K562 (cell line): ENCODE measurements around the gene RAP1GAP2. TPM values are rescaled to one million over a fixed set of nuclear protein-coding genes. Genes with fewer than 3 reads are reported as not detected.

Experiments used
- ATAC-seq: fragments of 200-7000 bp; cut with Tn5 transposase; 3 replicates; pipeline ENCODE4 v1.9.1; 2020; ENCODE audit warnings: moderate library complexity
- BruUV-seq: library from RNA; stranded (reverse); fragments of 400-500 nt; replicated peaks from 2 replicates; lab custom pipeline; 2021; lab: Mats Ljungman, UMichigan
- CTCF ChIA-PET: fragments of 300-600 bp; formaldehyde crosslinking; extraction: SDS; loops from one replicate; lab custom pipeline; 2021; ENCODE audit warnings: low intra/inter-chr PET ratio; lab: Yijun Ruan, JAX
- POLR2A ChIA-PET: fragments of 300-600, 350-650 bp; sonication (Branson Sonifier 250); formaldehyde crosslinking; extraction: SDS; loops from one replicate; lab custom pipeline; 2021; ENCODE audit warnings: antibody characterized with exemption, inconsistent platforms; lab: Yijun Ruan, JAX
- DNase-seq, 4 experiments: peaks; one replicate each; pipeline versions ENCODE4 v3.0.0 to v3.0.0-alpha.2; 2011 to 2018; ENCODE audit warnings: low spot score in 3 of 4, mixed read lengths in 3 of 4; ENCODE audit errors: extremely low read depth in 1 of 4
- FAIRE-seq: peaks from 2 replicates; lab custom pipeline; 2011; peaks lifted over from hg19 to GRCh38; lab: Jason Lieb, UNC
- H2AFZ ChIP-seq: 2 replicates; pipeline ENCODE4 v1.6.0; 2011; ENCODE audit warnings: low read depth, low read length, control low read depth, inconsistent platforms
- H3K27ac ChIP-seq: fragments of 200-600 bp; 3 replicates; pipeline ENCODE4 v1.8.0; 2011; ENCODE audit warnings: low read depth, mild to moderate bottlenecking, control low read depth, inconsistent platforms, low read length, moderate library complexity, mixed read lengths; ENCODE audit errors: extremely low read depth
- H3K27me3 ChIP-seq, 2 experiments: fragments of 300-600 bp in 1 of 2; 2 replicates in 1 of 2; 3 replicates in 1 of 2; pipeline versions ENCODE4 v1.6.0 to v1.8.0; 2011; ENCODE audit warnings: inconsistent platforms in 2 of 2, low read length in 2 of 2, mild to moderate bottlenecking in 1 of 2, mixed read lengths in 1 of 2, moderate library complexity in 1 of 2; ENCODE audit not compliant: control insufficient read depth in 2 of 2, insufficient read depth in 2 of 2
- H3K36me3 ChIP-seq: fragments of 300-600 bp; 3 replicates; pipeline ENCODE4 v1.8.0; 2011; ENCODE audit warnings: mild to moderate bottlenecking, low read length, inconsistent platforms; ENCODE audit not compliant: control insufficient read depth, insufficient read depth
- H3K4me1 ChIP-seq, 2 experiments: fragments of 200-600 bp in 1 of 2; replicated peaks in 1 of 2; 2 replicates in 1 of 2; 3 replicates in 1 of 2; pipeline versions ENCODE4 v1.5.1 to v1.8.0; 2011; ENCODE audit warnings: inconsistent platforms in 2 of 2, low read length in 2 of 2, mild to moderate bottlenecking in 1 of 2, mixed read lengths in 1 of 2, moderate library complexity in 1 of 2; ENCODE audit not compliant: control insufficient read depth in 2 of 2, insufficient read depth in 2 of 2
- H3K4me2 ChIP-seq: 2 replicates; pipeline ENCODE4 v1.6.1; 2011; ENCODE audit warnings: low read length, control low read depth, inconsistent platforms, mixed read lengths; ENCODE audit not compliant: insufficient read depth
- H3K4me3 ChIP-seq: fragments of 200-600 bp; sonication (generic), shearing (Covaris generic); 2 replicates; pipeline ENCODE4 v1.5.1; 2016; ENCODE audit warnings: control low read depth, inconsistent platforms
- H3K79me2 ChIP-seq: fragments of 200-600 bp; 3 replicates; pipeline ENCODE4 v1.8.0; 2011; ENCODE audit warnings: low read length, inconsistent platforms; ENCODE audit not compliant: control insufficient read depth, insufficient read depth
- H3K9ac ChIP-seq, 2 experiments: 2 replicates each; pipeline versions ENCODE4 v1.6.0 to v1.6.1; 2011; ENCODE audit warnings: low read depth in 2 of 2, low read length in 2 of 2, control low read depth in 1 of 2, inconsistent platforms in 1 of 2, mild to moderate bottlenecking in 1 of 2, mixed read lengths in 1 of 2; ENCODE audit not compliant: insufficient read depth in 1 of 2
- H3K9me1 ChIP-seq: one replicate; pipeline ENCODE4 v1.6.0; 2011; ENCODE audit warnings: inconsistent platforms, mild to moderate bottlenecking, low read length, moderate library complexity; ENCODE audit not compliant: control insufficient read depth, insufficient read depth
- H3K9me3 ChIP-seq: replicated peaks from 2 replicates; pipeline ENCODE4 v1.5.1; 2011; ENCODE audit warnings: low read depth, low read length, inconsistent platforms; ENCODE audit not compliant: control insufficient read depth, insufficient read depth
- H4K20me1 ChIP-seq: replicated peaks from 2 replicates; pipeline ENCODE4 v1.6.1; 2011; ENCODE audit warnings: low read length, inconsistent platforms, mixed read lengths; ENCODE audit not compliant: control insufficient read depth, insufficient read depth
- CEBPB ChIP-seq: fragments of 450-650 bp; IDR thresholded peaks from 2 replicates; pipeline ENCODE4 v1.6.1; 2016; ENCODE audit warnings: missing genetic modification characterization, missing compliant biosample characterization
- GATA2 ChIP-seq: sonication (generic); formaldehyde crosslinking; IDR thresholded peaks from 2 replicates; pipeline ENCODE4 v1.4.0; 2020; ENCODE audit warnings: mild to moderate bottlenecking, missing genetic modification reagents
- KLF1 ChIP-seq: fragments of 450-650 bp; IDR thresholded peaks from 2 replicates; pipeline ENCODE4 v1.6.1; 2016; ENCODE audit warnings: missing genetic modification characterization, missing compliant biosample characterization
- NR1H2 ChIP-seq: sonication (generic); formaldehyde crosslinking; IDR thresholded peaks from 2 replicates; pipeline ENCODE4 v1.4.0; 2020; ENCODE audit warnings: mild to moderate bottlenecking, missing genetic modification reagents
- NRF1 ChIP-seq, 2 experiments: fragments of 450-650 bp; IDR thresholded peaks in 1 of 2; conservative IDR thresholded peaks in 1 of 2; 2 replicates each; pipeline ENCODE4 v1.6.1; 2014; ENCODE audit warnings: mild to moderate bottlenecking in 2 of 2
- TEAD2 ChIP-seq: fragments of 450-650 bp; IDR thresholded peaks from 2 replicates; pipeline ENCODE4 v1.6.1; 2016; ENCODE audit warnings: missing genetic modification characterization, control low read depth, missing compliant biosample characterization
- TSC22D4 ChIP-seq: fragments of 450-650 bp; IDR thresholded peaks from 2 replicates; pipeline ENCODE4 v1.6.1; 2016; ENCODE audit warnings: missing genetic modification characterization, missing biosample characterization, control low read depth
- ZKSCAN8 ChIP-seq: fragments of 200-800 bp; sonication (Bioruptor generic); IDR thresholded peaks from 2 replicates; pipeline ENCODE4 v1.6.1; 2016; ENCODE audit warnings: missing genetic modification characterization, missing compliant biosample characterization
- ZNF444 ChIP-seq: fragments of 250-450 bp; sonication (Bioruptor Pico); IDR thresholded peaks from 2 replicates; pipeline ENCODE4 v1.4.0; 2020; ENCODE audit warnings: mild to moderate bottlenecking, moderate library complexity
- ZNF644 ChIP-seq: fragments of 200-800 bp; sonication (Bioruptor generic); IDR thresholded peaks from 2 replicates; pipeline ENCODE4 v1.6.1; 2016; ENCODE audit warnings: low read depth, missing genetic modification characterization, missing compliant biosample characterization
- WGBS: fragments of 100-300 bp; shearing (Covaris generic); methylation state at CpG from one replicate; pipeline ENCODE4 v1.1.6; 2016; ENCODE audit warnings: low coverage, mixed read lengths; ENCODE audit not compliant: insufficient coverage; ENCODE audit errors: missing lambda C conversion rate; 5-methylcytosine and 5-hydroxymethylcytosine counted together
- in situ Hi-C: fragments of 300-500 bp; cut with MboI; formaldehyde crosslinking; loops from 4 replicates; pipeline ENCODE4 v1.15.0; 2018; ENCODE audit warnings: inconsistent platforms, mixed read lengths
- intact Hi-C: fragments of 100-400 bp; cut with micrococcal nuclease; formaldehyde crosslinking; loops from 2 replicates; pipeline ENCODE4 v1.14.2; 2022
- polyA plus RNA-seq, 8 experiments: library from polyadenylated mRNA; depleted of rRNA in 4 of 8; stranded (reverse) in 5 of 8; unstranded in 3 of 8; fragments of >200 nt; fragmentation: Nextera tagmentation in 2 of 8; fragmentation: Illumina TruSeq in 1 of 8; extraction: Ambion mirVana in 2 of 8; extraction: Trizol in 1 of 8; gene quantifications; 2 replicates each; pipeline versions ENCODE4 v1.2.1 to v1.2.3, GENCODE V29; 2011 to 2014; ENCODE audit warnings: inconsistent platforms in 1 of 8, missing spikeins in 1 of 8
- total RNA-seq, 7 experiments: library from RNA; depleted of rRNA in 6 of 7; stranded (reverse); fragments of >200 nt in 6 of 7; fragmentation: Illumina TruSeq in 2 of 7; extraction: Trizol in 2 of 7; gene quantifications; 2 replicates each; pipeline versions ENCODE4 v1.2.1 to v1.2.3, GENCODE V29; 2011 to 2021; ENCODE audit warnings: low replicate concordance in 1 of 7
- TF ChIP-seq, protein P1 (sequence below): fragments of 250-450 bp; sonication (Bioruptor Pico); IDR thresholded peaks from 2 replicates; pipeline ENCODE4 v1.4.0; 2020; ENCODE audit warnings: mild to moderate bottlenecking, moderate library complexity, borderline replicate concordance
- TF ChIP-seq, protein P2 (sequence below): IDR thresholded peaks from 2 replicates; pipeline ENCODE4 v1.6.1; 2012; ENCODE audit warnings: low read depth, low read length, improper control_type of control experiment, borderline replicate concordance
- TF ChIP-seq, protein P3 (sequence below): sonication (generic); formaldehyde crosslinking; IDR thresholded peaks from 2 replicates; pipeline ENCODE4 v1.8.0; 2022; ENCODE audit warnings: mild to moderate bottlenecking, low read depth, missing genetic modification reagents
- TF ChIP-seq, protein P4 (sequence below), 2 experiments: fragments of 450-650 bp; IDR thresholded peaks; 2 replicates each; pipeline ENCODE4 v1.6.1; 2016
- TF ChIP-seq, protein P5 (sequence below): sonication (generic); IDR thresholded peaks from 2 replicates; pipeline ENCODE4 v1.6.1; 2016

RAP1GAP2 gene
- total and polyA plus RNA-seq, 9 of the 15 experiments (the other 6 are each of a cell fraction or from before 2014, with no cell fraction given) = 0.01 to 1.3 (median 0.42) TPM; not detected in 1

DNA sequence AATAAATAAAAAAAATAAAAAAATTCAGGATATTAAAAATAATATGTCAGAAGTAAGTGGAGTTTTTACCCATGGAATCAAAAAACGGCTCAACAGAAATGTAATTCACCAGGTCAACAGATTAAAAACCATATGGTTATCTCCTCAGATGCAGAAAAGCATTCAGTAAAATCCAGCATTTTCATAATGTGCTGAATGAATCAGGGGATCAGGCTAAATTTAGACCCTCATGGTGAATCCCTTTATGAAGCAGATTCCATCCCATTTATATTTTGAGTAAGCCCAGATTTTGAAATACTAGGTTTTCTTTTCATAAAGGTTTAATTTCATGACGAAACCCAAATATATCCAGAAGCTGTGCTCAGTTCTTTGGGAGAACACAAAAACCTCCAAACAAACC, 182.8 kb downstream of the RAP1GAP2 start:
- Histone ChIP-seq H3K27ac (no peak overlapping the region), H3K9me1 (no peaks in the 10 kb centered on the region), H3K4me2 (no peak overlapping the region), H3K36me3 (no peaks in the 10 kb centered on the region), H2AFZ (no peak overlapping the region), H3K27me3 (peaks cover 0 to 14% of the 10 kb centered on the region in 2 experiments; a peak in 2 of 5 replicates), H3K4me3 (no peak overlapping the region), H3K9ac (no peak overlapping the region), H3K9me3 (no peaks in the 10 kb centered on the region), H4K20me1 (no peaks in the 10 kb centered on the region), H3K4me1 (no peaks in the 10 kb centered on the region), H3K79me2 (no peaks in the 10 kb centered on the region)
- ChIA-PET CTCF (no interaction called here), POLR2A (no interaction called here)
- no peak for ATAC-seq
- in situ Hi-C loops = no loop called here
- no peak for DNase-seq
- BruUV-seq = no TSS peak
- no peak for FAIRE-seq
- intact Hi-C loops = no loop called here
- WGBS = 6% methylated on average over 2 of the region's 2 CpGs
- no peak for TF ChIP-seq ZKSCAN8
- TF ChIP-seq, protein P1, sequence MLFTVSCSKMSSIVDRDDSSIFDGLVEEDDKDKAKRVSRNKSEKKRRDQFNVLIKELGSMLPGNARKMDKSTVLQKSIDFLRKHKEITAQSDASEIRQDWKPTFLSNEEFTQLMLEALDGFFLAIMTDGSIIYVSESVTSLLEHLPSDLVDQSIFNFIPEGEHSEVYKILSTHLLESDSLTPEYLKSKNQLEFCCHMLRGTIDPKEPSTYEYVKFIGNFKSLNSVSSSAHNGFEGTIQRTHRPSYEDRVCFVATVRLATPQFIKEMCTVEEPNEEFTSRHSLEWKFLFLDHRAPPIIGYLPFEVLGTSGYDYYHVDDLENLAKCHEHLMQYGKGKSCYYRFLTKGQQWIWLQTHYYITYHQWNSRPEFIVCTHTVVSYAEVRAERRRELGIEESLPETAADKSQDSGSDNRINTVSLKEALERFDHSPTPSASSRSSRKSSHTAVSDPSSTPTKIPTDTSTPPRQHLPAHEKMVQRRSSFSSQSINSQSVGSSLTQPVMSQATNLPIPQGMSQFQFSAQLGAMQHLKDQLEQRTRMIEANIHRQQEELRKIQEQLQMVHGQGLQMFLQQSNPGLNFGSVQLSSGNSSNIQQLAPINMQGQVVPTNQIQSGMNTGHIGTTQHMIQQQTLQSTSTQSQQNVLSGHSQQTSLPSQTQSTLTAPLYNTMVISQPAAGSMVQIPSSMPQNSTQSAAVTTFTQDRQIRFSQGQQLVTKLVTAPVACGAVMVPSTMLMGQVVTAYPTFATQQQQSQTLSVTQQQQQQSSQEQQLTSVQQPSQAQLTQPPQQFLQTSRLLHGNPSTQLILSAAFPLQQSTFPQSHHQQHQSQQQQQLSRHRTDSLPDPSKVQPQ (CRISPR knock-in tag) = no peak
- no peak for TF ChIP-seq ZNF444
- TF ChIP-seq GATA2 (CRISPR knock-in tag) = no peak
- TF ChIP-seq, protein P2, sequence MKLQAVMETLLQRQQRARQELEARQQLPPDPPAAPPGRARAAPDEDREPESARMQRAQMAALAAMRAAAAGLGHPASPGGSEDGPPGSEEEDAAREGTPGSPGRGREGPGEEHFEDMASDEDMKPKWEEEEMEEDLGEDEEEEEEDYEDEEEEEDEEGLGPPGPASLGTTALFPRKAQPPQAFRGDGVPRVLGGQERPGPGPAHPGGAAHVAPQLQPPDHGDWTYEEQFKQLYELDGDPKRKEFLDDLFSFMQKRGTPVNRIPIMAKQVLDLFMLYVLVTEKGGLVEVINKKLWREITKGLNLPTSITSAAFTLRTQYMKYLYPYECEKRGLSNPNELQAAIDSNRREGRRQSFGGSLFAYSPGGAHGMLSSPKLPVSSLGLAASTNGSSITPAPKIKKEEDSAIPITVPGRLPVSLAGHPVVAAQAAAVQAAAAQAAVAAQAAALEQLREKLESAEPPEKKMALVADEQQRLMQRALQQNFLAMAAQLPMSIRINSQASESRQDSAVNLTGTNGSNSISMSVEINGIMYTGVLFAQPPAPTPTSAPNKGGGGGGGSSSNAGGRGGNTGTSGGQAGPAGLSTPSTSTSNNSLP = no peak
- TF ChIP-seq, protein P3, sequence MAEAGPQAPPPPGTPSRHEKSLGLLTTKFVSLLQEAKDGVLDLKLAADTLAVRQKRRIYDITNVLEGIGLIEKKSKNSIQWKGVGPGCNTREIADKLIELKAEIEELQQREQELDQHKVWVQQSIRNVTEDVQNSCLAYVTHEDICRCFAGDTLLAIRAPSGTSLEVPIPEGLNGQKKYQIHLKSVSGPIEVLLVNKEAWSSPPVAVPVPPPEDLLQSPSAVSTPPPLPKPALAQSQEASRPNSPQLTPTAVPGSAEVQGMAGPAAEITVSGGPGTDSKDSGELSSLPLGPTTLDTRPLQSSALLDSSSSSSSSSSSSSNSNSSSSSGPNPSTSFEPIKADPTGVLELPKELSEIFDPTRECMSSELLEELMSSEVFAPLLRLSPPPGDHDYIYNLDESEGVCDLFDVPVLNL (CRISPR knock-in tag) = no peak
- TF ChIP-seq TEAD2 (tag) = no peak
- TF ChIP-seq CEBPB (tag) = no peak
- no peak for TF ChIP-seq NR1H2 (CRISPR knock-in tag)
- no peak for TF ChIP-seq NRF1 (conservative IDR thresholded peaks at IDR 0.05 in 1 of 2, IDR thresholded peaks at IDR 0.05 in 1 of 2)
- no peak for TF ChIP-seq KLF1 (tag)
- TF ChIP-seq ZNF644 (tag) = no peak
- TF ChIP-seq, protein P4, sequence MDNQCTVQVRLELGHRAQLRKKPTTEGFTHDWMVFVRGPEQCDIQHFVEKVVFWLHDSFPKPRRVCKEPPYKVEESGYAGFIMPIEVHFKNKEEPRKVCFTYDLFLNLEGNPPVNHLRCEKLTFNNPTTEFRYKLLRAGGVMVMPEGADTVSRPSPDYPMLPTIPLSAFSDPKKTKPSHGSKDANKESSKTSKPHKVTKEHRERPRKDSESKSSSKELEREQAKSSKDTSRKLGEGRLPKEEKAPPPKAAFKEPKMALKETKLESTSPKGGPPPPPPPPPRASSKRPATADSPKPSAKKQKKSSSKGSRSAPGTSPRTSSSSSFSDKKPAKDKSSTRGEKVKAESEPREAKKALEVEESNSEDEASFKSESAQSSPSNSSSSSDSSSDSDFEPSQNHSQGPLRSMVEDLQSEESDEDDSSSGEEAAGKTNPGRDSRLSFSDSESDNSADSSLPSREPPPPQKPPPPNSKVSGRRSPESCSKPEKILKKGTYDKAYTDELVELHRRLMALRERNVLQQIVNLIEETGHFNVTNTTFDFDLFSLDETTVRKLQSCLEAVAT (IDR thresholded peaks at IDR 0.05) = no peak
- TF ChIP-seq, protein P5, sequence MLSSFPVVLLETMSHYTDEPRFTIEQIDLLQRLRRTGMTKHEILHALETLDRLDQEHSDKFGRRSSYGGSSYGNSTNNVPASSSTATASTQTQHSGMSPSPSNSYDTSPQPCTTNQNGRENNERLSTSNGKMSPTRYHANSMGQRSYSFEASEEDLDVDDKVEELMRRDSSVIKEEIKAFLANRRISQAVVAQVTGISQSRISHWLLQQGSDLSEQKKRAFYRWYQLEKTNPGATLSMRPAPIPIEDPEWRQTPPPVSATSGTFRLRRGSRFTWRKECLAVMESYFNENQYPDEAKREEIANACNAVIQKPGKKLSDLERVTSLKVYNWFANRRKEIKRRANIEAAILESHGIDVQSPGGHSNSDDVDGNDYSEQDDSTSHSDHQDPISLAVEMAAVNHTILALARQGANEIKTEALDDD = no peak
- TF ChIP-seq TSC22D4 (tag) = no peak
